Activated CD4-positive, alpha-beta memory T cell treated with anti-CD3 and anti-CD28 coated beads, Interleukin-2, amount 10 ng/mL, durations not matched to agents 7 days and 5 days (primary cell): ENCODE measurements around the gene DMAP1. TPM values are rescaled to one million over a fixed set of nuclear protein-coding genes. Genes with fewer than 3 reads are reported as not detected.

Source experiments
- CTCF ChIA-PET: fragments of 350-600 bp; sonication (Branson Sonifier 250); formaldehyde crosslinking; loops from one replicate; lab custom pipeline; 2021; ENCODE audit warnings: antibody characterized with exemption, inconsistent platforms; lab: Charles Lee
- POLR2A ChIA-PET: fragments of 350-600 bp; sonication (Branson Sonifier 250); formaldehyde crosslinking; loops from one replicate; lab custom pipeline; 2021; ENCODE audit warnings: antibody characterized with exemption; lab: Charles Lee
- DNase-seq: peaks from one replicate; pipeline ENCODE4 v3.0.0-alpha.2; 2020
- H3K27ac Mint-ChIP-seq: one replicate; pipeline ENCODE4 v1.8.0; 2021; ENCODE audit warnings: mild to moderate bottlenecking, mixed read lengths
- H3K27me3 Mint-ChIP-seq: one replicate; pipeline ENCODE4 v1.8.0; 2021; ENCODE audit warnings: mixed read lengths
- H3K36me3 Mint-ChIP-seq: one replicate; pipeline ENCODE4 v1.8.0; 2021; ENCODE audit warnings: low read depth, mixed read lengths
- H3K4me1 Mint-ChIP-seq: one replicate; pipeline ENCODE4 v1.8.0; 2021; ENCODE audit warnings: mixed read lengths
- H3K4me3 Mint-ChIP-seq: one replicate; pipeline ENCODE4 v1.8.0; 2021; ENCODE audit warnings: mild to moderate bottlenecking, mixed read lengths
- H3K9me3 Mint-ChIP-seq: one replicate; pipeline ENCODE4 v1.8.0; 2021; ENCODE audit warnings: mixed read lengths
- total RNA-seq, 2 experiments: library from RNA; stranded (reverse); gene quantifications; one replicate each; pipeline ENCODE4 v1.2.3, GENCODE V29; 2021

Gene DMAP1
- total RNA-seq, 2 experiments from 2014 or later = 39.6 to 40.2 TPM

DNA sequence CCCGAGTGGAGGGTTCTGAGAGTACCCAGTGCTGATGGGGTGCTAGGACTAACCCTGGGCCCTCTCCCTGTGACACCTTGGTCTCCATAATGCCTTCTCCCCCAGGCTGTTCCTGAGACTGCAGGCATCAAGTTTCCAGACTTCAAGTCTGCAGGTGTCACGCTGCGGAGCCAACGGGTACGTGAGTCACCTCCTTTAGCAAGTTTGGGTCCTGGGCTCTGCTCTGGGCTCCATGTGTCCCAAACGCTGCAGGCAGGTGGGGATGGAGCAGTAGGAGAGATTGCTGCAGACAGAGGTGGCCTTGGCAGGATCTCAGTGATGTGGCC is 6.0 kb downstream of the DMAP1 start:
- H3K27me3 Mint-ChIP-seq = no peaks in the 10 kb centered on the region
- no peak overlapping the region for H3K4me3 Mint-ChIP-seq
- CTCF ChIA-PET = interaction anchor here (1.1 kb wide), 1 partner anchor 429 kb away, joined by 3 read pairs; no protein-coding TSS in a partner anchor
- no peak overlapping the region for H3K27ac Mint-ChIP-seq
- DNase-seq = no peak
- H3K4me1 Mint-ChIP-seq = peaks cover 24% of the 10 kb centered on the region
- peaks cover 29% of the 10 kb centered on the region for H3K36me3 Mint-ChIP-seq
- no peaks in the 10 kb centered on the region for H3K9me3 Mint-ChIP-seq
- POLR2A ChIA-PET = no interaction called here

DNA sequence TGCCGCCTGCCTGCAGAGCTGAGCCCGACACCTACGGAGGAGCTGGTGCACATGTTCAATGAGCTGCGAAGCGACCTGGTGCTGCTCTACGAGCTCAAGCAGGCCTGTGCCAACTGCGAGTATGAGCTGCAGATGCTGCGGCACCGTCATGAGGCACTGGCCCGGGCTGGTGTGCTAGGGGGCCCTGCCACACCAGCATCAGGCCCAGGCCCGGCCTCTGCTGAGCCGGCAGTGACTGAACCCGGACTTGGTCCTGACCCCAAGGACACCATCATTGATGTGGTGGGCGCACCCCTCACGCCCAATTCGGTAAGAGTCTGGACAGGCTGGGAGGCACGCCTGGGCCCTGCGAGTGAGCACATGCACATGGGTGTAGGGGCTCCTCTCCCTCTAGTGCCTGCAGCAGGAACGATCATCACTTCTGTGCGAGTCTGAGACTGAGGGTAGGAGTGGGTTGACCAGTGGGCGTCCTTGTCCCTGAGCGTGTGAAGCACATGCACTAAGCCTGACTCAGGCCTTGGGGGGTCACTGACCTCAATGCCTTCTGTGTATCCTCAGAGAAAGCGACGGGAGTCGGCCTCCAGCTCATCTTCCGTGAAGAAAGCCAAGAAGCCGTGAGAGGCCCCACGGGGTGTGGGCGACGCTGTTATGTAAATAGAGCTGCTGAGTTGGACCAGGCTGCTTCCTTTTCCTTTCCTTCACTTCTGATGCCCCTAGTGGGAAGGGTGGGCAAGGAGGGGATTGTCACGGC is 6.9 kb downstream of the DMAP1 start:
- Mint-ChIP-seq H3K4me1 (peaks cover 15% of the 10 kb centered on the region), H3K9me3 (no peaks in the 10 kb centered on the region)

DNA sequence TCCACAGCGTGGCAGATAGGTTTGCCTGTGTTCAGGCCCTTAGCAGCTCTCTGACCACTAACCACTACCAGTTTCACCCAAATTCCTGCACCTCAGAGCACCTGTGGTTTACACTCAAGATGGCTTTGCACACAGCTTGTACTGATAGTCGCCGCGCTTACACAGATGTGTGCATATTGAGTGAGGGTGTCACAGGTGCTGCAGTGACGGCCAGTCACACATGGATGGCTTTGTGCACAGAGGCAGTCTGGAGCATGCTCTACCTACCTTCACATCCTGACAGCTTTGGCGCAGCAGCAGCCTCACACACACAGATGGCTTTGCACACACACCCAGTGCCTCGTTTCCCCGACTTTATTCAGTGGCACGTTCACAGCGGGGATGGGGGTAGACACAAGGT is 7.5 kb downstream of the DMAP1 start:
- H3K9me3 Mint-ChIP-seq = no peaks in the 10 kb centered on the region
- ChIA-PET POLR2A (no interaction called here), CTCF (no interaction called here)
- H3K27me3 Mint-ChIP-seq = no peaks in the 10 kb centered on the region
- peaks cover 23% of the 10 kb centered on the region for H3K36me3 Mint-ChIP-seq
- no peak overlapping the region for H3K27ac Mint-ChIP-seq
- peaks cover 13% of the 10 kb centered on the region for H3K4me1 Mint-ChIP-seq
- no peak overlapping the region for H3K4me3 Mint-ChIP-seq
- no peak for DNase-seq

More for the DNA sequence above, 6.9 kb downstream of the DMAP1 start:
- DNase-seq = no peak
- Mint-ChIP-seq H3K4me3 (no peak overlapping the region), H3K27ac (no peak overlapping the region), H3K36me3 (peaks cover 27% of the 10 kb centered on the region), H3K27me3 (no peaks in the 10 kb centered on the region)
- ChIA-PET CTCF (no interaction called here), POLR2A (no interaction called here)

DNA sequence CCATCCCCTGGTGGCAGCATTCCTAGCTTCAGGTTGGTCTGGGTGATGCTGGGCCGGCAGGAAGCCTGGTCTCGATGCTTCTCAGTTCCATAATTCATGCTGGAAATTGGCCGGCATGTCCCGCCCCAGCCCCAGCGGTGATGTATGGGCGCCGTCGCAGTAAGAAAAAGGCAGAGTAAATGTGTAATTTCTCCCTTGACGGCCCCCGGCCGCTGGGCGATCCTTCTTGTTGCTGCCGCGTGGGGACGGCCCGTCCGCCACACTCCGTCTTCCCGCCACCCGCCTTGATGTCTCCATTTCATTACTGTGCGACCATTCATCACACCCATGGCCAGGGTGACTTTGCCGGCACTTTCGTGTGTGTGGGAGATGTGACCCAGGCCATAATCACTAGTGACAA is 8.5 kb downstream of the DMAP1 start:
- DNase-seq = no peak
- Mint-ChIP-seq H3K4me3 (no peak overlapping the region), H3K27me3 (no peaks in the 10 kb centered on the region), H3K27ac (no peak overlapping the region), H3K36me3 (peaks cover 18% of the 10 kb centered on the region), H3K4me1 (peaks cover 9% of the 10 kb centered on the region), H3K9me3 (no peaks in the 10 kb centered on the region)
- ChIA-PET POLR2A (interaction anchor here (1.5 kb wide), 1 partner anchor 9 kb away, joined by 4 read pairs; the partner anchor contains the start of gene DMAP1), CTCF (no interaction called here)

DNA sequence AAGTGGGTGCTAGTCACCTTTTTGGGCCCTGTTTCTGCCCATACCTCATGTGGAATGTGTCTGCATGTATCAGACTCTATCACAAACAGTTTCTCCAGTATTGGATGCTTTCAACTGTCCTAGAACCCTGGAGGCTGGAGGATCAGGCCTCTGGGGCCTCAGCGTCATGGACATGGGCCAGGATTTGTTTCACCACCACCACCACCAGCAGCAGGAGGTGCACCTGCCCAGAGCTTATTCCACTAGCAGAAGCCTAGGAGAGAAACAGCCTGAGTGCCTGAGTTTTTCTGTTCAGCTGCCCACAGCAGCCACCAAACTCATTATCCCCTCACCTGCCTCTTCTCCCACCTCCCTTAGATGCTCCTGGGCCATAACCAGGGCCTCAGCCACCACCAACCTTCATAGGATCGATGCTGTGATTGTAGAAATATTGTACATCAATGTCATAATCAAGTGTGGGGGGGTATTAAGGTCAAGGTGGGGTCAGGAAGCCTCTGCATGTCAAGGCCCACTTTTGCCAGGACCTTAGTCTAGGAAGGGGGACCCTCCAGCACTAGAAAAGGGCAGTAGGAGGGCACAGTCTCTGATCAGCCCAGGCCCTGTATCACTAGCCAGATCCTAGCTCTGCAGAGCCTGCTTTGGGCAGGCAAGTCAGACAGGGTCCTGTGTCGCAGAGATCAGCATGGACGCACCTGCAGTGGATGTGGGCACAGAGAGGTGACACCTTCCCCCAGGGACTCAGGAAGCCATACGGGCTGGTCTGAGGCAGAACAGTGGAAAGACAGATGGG is 9.3 kb downstream of the DMAP1 start:
- DNase-seq = no peak
- ChIA-PET POLR2A (interaction anchor here (0.5 to 1.5 kb wide), 2 partner anchors 10 to 21 kb away, joined by 3 to 4 read pairs; partner anchors contain the start of gene DMAP1), CTCF (no interaction called here)
- no peak overlapping the region for H3K27ac Mint-ChIP-seq
- H3K4me1 Mint-ChIP-seq = peaks cover 5% of the 10 kb centered on the region
- H3K9me3 Mint-ChIP-seq = no peaks in the 10 kb centered on the region
- H3K4me3 Mint-ChIP-seq = no peak overlapping the region
- H3K27me3 Mint-ChIP-seq = no peaks in the 10 kb centered on the region
- peaks cover 13% of the 10 kb centered on the region for H3K36me3 Mint-ChIP-seq

DNA sequence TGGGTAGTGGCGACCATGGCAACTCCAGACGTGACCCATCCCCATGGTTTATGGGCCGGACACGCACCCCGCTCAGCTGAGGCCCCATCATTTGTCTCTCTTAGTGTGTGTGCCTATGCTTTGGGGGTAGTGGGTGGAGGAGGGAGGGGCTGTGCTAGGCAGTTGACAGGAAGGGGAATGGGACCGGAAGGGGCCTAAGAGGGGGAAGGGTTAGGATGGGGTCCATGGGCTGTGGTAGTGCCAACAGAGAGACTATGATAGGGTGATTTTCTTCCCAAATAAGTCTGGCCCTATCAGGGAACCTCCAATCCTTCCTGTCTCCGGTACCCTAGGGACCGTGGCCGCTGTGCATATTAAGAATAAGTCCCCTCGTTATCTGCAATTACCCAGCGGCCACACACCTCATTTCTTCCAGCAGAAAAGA is 9.9 kb downstream of the DMAP1 start:
- Mint-ChIP-seq H3K36me3 (peaks cover 12% of the 10 kb centered on the region), H3K9me3 (no peaks in the 10 kb centered on the region), H3K27ac (no peak overlapping the region), H3K4me3 (no peak overlapping the region), H3K27me3 (no peaks in the 10 kb centered on the region), H3K4me1 (peaks cover 4% of the 10 kb centered on the region)
- no peak for DNase-seq
- POLR2A ChIA-PET = no interaction called here
- CTCF ChIA-PET = no interaction called here

DNA sequence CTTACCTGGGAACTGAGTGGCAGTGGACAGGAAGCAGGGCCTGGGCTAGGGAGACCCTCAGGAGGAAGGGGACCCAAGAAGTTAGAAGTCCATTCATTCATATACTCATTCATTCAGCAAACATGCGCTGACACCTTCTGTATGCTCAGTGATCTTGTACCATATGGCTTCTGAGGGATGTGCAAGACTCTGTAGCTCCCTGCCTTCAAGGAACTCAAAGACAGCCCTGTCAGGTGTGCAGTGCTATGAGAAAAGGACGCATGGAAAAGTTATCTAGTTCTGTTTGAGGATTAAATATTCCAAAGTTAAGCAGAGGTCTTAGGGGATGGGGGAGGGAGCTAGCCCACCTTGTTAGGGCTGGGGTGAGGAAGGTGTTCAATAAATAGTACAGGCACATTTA is 12.5 kb downstream of the DMAP1 start:
- POLR2A ChIA-PET = no interaction called here
- H3K27me3 Mint-ChIP-seq = no peaks in the 10 kb centered on the region

DNA sequence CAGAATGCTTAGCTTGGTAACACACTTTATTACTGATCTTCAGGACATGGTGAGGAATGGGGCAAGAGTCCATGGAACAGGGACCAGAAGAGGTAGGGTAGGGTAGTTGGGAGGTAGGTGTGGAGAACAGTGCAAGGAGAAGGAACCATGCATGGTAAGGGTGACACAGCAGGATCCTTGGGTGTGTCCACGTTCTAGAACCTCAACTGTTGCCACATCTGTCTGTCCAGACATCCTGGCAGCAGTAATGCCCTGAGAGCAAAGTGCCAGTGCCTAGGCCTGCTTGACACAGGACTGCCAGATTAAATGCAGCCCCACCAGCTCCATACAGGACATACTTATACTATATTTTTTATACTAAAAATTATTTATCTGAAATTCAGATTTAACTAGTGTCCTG is 13.9 kb downstream of the DMAP1 start:
- Mint-ChIP-seq H3K4me1 (peaks cover 1% of the 10 kb centered on the region), H3K4me3 (no peak overlapping the region), H3K9me3 (no peaks in the 10 kb centered on the region), H3K27ac (no peak overlapping the region), H3K27me3 (no peaks in the 10 kb centered on the region), H3K36me3 (no peaks in the 10 kb centered on the region)
- DNase-seq = no peak
- ChIA-PET POLR2A (no interaction called here), CTCF (interaction anchor here (2.3 kb wide), 1 partner anchor 10 kb away, joined by 10 read pairs; no protein-coding TSS in a partner anchor)

More for the DNA sequence above, 12.5 kb downstream of the DMAP1 start:
- Mint-ChIP-seq H3K9me3 (no peaks in the 10 kb centered on the region), H3K4me1 (peaks cover 2% of the 10 kb centered on the region), H3K4me3 (no peak overlapping the region), H3K27ac (no peak overlapping the region), H3K36me3 (peaks cover 1% of the 10 kb centered on the region)
- CTCF ChIA-PET = interaction anchor here (2.3 kb wide), 1 partner anchor 8 kb away, joined by 10 read pairs; no protein-coding TSS in a partner anchor
- no peak for DNase-seq

DNA sequence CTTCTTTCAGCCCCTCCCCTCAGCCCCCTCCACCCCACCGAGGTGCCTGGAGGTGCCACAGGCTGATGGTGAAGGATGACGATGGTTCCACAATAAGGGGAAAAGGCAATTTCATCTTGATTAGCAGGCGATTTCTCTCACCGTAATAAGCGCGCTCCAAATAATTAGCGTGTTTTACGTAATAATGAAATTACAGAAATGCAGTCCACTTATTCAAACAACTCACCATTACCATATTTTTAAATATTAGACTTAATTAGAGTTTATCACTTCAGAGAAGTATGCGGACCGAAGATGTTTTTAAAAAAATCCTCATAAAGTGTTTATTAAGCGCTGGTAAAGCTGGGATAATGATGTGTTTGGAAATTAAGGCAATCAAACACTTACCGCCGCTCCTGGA is 14.9 kb downstream of the DMAP1 start:
- ChIA-PET POLR2A (interaction anchor here (0.6 kb wide), 1 partner anchor 305 kb away, joined by 3 read pairs; no protein-coding TSS in a partner anchor), CTCF (no interaction called here)
- Mint-ChIP-seq H3K9me3 (no peaks in the 10 kb centered on the region), H3K27me3 (no peaks in the 10 kb centered on the region), H3K4me3 (no peak overlapping the region), H3K4me1 (peaks cover 1% of the 10 kb centered on the region), H3K27ac (no peak overlapping the region), H3K36me3 (no peaks in the 10 kb centered on the region)
- DNase-seq = no peak

DNA sequence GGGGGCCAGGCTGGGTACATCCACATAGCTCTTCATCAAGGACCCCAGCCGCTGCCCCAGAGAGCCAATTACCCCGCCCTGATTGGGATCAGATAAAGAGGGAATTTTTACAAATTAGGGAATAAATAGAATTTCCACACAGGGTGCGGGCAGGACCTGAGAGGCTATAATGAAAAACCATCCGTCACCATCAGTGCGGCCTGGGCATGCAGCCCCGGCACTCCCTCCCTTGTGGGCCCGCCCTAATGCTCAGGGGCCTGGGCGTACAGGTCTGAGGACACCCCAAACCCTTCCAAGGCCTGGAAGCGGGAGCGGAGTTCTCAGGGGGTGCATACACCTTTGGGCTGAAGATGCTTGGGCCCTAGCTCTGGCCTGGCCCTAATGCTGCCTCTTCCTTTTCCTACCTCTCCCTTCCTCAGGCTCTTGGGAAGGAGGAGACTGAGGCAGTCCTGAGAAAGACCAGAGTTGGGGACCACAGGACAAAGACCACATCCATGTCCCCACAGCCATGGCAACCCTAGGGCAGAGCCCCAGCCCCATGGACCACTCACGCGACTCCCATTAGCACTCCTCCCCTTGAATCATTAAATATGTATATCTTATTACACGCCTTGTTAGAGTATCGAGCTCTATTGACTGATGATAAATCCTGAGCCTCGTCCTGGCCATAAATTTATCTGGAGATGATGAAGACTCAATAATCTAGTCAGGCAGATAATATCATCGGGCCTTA is 16.3 kb downstream of the DMAP1 start:
- Mint-ChIP-seq H3K4me1 (peaks cover 1% of the 10 kb centered on the region), H3K36me3 (no peaks in the 10 kb centered on the region), H3K4me3 (no peak overlapping the region), H3K27ac (no peak overlapping the region), H3K9me3 (no peaks in the 10 kb centered on the region), H3K27me3 (no peaks in the 10 kb centered on the region)
- POLR2A ChIA-PET = no interaction called here
- CTCF ChIA-PET = interaction anchor here (1.0 kb wide), 1 partner anchor 12 kb away, joined by 3 read pairs; no protein-coding TSS in a partner anchor
- no peak for DNase-seq

DNA sequence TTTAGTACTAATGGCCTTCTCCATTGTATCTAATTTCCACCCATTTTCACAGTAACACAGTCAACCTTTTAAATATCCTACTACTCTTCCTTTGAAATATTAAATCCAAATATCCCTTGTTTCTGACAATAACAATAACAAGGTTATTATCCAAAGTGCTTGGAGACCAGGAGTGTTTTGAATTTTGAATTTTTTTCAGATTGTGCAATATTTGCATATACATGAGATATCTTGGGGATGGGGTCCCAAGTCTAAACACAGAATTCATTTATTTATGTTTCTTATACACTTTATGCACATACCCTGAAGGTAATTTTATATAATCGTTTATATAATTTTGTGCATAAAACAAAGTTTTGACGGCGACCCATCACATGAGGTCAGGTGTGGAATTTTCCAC is 17.5 kb downstream of the DMAP1 start:
- CTCF ChIA-PET = no interaction called here

DNA sequence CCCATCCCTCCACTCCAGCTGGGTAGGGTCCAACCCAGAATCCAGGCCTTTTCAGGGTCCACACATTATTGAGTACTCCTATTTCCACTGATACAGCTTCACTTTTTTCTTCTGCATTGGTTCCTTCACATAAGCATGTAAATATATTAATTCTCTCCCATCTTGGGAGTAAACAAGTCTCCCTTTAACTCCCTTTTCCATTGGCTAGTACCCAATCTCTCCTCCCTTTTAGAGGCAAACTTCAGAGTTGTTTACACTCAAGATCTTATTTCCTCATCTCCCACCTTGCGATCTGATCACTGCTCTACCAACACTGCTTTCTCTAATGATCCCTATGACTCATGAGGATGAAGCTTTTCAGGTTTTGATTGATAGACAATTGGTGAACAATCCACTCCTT is 20.3 kb downstream of the DMAP1 start:
- Mint-ChIP-seq H3K4me3 (no peak overlapping the region), H3K4me1 (peaks cover 3% of the 10 kb centered on the region), H3K27me3 (no peaks in the 10 kb centered on the region), H3K36me3 (no peaks in the 10 kb centered on the region), H3K27ac (no peak overlapping the region), H3K9me3 (no peaks in the 10 kb centered on the region)
- CTCF ChIA-PET = interaction anchor here (2.1 kb wide), 1 partner anchor 16 kb away, joined by 7 read pairs; no protein-coding TSS in a partner anchor
- POLR2A ChIA-PET = no interaction called here
- no peak for DNase-seq

More for the DNA sequence above, 17.5 kb downstream of the DMAP1 start:
- DNase-seq = no peak
- Mint-ChIP-seq H3K36me3 (no peaks in the 10 kb centered on the region), H3K4me1 (peaks cover 1% of the 10 kb centered on the region), H3K9me3 (no peaks in the 10 kb centered on the region), H3K27me3 (no peaks in the 10 kb centered on the region), H3K27ac (no peak overlapping the region), H3K4me3 (no peak overlapping the region)
- POLR2A ChIA-PET = no interaction called here

DNA sequence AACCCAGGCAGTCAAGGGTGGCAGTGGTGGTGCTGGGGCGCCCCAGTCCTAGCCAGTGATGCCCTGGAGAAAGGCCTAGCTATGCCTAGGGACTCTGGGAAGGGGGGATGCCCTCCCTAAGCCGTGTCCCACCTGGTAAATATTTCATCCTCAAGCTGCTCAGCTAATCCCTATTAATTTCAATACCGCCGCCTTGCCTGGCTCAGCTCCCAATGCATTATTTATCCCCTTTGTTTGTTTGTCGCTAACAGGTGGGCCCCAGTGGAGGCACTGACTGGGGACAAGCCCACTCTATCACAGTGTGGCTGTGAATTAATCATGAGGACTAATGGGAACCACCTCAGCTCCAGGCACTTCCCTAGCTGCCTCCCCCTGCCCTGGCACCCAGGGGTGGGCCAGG is 22.5 kb downstream of the DMAP1 start:
- Mint-ChIP-seq H3K27ac (no peak overlapping the region), H3K4me1 (peaks cover 3% of the 10 kb centered on the region), H3K36me3 (no peaks in the 10 kb centered on the region), H3K9me3 (no peaks in the 10 kb centered on the region), H3K4me3 (no peak overlapping the region), H3K27me3 (no peaks in the 10 kb centered on the region)
- POLR2A ChIA-PET = no interaction called here
- no peak for DNase-seq
- CTCF ChIA-PET = no interaction called here
